Neural crest cell (in vitro differentiated cells): ENCODE data around the gene GSK3B. TPM values are rescaled to one million over a fixed set of nuclear protein-coding genes. Genes with fewer than 3 reads are reported as not detected.

Experiments
- DNase-seq: peaks from one replicate; pipeline ENCODE4 v3.0.0; 2021; ENCODE audit warnings: low read depth, mixed read lengths, low spot score
- H3K27ac Mint-ChIP-seq: one replicate; pipeline ENCODE4 v1.8.0; 2021; ENCODE audit warnings: mild to moderate bottlenecking, mixed read lengths; ENCODE audit not compliant: unreplicated experiment
- H3K27me3 Mint-ChIP-seq: 2 replicates; pipeline ENCODE4 v1.8.0; 2021; ENCODE audit warnings: low read depth, mild to moderate bottlenecking, mixed read lengths
- H3K36me3 Mint-ChIP-seq: 2 replicates; pipeline ENCODE4 v1.8.0; 2021; ENCODE audit warnings: low read depth, mild to moderate bottlenecking, mixed read lengths
- H3K4me1 Mint-ChIP-seq: 2 replicates; pipeline ENCODE4 v1.8.0; 2021; ENCODE audit warnings: mixed read lengths
- H3K4me3 Mint-ChIP-seq: one replicate; pipeline ENCODE4 v1.8.0; 2021; ENCODE audit warnings: mild to moderate bottlenecking, mixed read lengths
- H3K9me3 Mint-ChIP-seq: 2 replicates; pipeline ENCODE4 v1.8.0; 2021; ENCODE audit warnings: mixed read lengths
- total RNA-seq: library from RNA; stranded (reverse); gene quantifications from 2 replicates; pipeline ENCODE4 v1.2.1, GENCODE V29; 2021
- TF ChIP-seq, protein P1 (sequence below): fragments of 200-600 bp; sonication (generic); conservative IDR thresholded peaks from 2 replicates; pipeline ENCODE4 v1.5.0; 2021; ENCODE audit warnings: antibody characterized with exemption, mild to moderate bottlenecking

GSK3B gene
- total RNA-seq, 1 donor from 2014 or later, result 81.5 TPM

DNA sequence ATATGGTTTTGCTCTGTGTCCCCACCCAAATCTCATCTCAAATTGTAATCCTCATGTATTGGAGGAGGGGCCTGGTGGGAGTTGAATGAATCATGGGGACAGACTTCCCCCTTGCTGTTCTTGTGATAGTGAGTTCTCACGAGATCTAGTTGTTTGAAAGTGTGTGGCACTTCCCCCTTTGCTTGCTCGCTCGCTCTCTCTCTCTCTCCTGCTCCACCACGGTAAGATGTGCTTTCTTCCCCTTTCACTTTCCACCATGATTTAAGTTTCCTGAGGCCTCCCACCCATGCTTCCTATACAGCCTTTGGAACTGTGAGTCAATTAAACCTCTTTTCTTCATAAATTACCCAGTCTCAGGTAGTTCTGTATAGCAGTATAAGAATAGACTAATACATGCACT is 60.7 kb downstream of the GSK3B start:
- H3K9me3 Mint-ChIP-seq, result peaks cover 9% of the 10 kb centered on the region
- TF ChIP-seq, protein P1, sequence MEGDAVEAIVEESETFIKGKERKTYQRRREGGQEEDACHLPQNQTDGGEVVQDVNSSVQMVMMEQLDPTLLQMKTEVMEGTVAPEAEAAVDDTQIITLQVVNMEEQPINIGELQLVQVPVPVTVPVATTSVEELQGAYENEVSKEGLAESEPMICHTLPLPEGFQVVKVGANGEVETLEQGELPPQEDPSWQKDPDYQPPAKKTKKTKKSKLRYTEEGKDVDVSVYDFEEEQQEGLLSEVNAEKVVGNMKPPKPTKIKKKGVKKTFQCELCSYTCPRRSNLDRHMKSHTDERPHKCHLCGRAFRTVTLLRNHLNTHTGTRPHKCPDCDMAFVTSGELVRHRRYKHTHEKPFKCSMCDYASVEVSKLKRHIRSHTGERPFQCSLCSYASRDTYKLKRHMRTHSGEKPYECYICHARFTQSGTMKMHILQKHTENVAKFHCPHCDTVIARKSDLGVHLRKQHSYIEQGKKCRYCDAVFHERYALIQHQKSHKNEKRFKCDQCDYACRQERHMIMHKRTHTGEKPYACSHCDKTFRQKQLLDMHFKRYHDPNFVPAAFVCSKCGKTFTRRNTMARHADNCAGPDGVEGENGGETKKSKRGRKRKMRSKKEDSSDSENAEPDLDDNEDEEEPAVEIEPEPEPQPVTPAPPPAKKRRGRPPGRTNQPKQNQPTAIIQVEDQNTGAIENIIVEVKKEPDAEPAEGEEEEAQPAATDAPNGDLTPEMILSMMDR, result no peak
- H3K27me3 Mint-ChIP-seq, result no peaks in the 10 kb centered on the region
- H3K4me3 Mint-ChIP-seq, result no peak overlapping the region
- no peak overlapping the region for H3K27ac Mint-ChIP-seq
- DNase-seq, result no peak
- peaks cover 13% of the 10 kb centered on the region for H3K36me3 Mint-ChIP-seq
- H3K4me1 Mint-ChIP-seq, result peaks cover 13% of the 10 kb centered on the region

DNA sequence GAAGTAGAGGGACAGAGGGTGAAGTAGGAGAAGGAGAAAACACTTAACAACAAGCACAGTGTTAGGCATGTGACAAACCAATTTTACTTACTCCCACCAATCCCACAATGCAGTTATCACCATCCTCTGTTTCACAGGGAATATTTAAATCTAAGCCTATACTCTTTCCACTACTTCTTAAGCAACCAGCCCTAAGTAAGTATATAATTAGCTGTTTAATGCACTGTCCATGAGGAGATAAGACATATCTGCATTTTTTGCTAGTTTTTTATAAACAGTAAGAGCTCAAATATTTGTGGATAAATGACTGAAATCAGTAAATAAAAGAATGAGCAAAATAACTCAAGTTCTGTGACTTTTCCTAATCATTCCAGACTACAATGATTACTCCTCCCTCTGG is 62.7 kb downstream of the GSK3B start:
- Mint-ChIP-seq H3K9me3 (peaks cover 8% of the 10 kb centered on the region), H3K4me1 (peaks cover 17% of the 10 kb centered on the region), H3K36me3 (peaks cover 4% of the 10 kb centered on the region), H3K27ac (no peak overlapping the region), H3K4me3 (no peak overlapping the region), H3K27me3 (no peaks in the 10 kb centered on the region)
- DNase-seq, result no peak
- TF ChIP-seq, protein P1, result no peak

DNA sequence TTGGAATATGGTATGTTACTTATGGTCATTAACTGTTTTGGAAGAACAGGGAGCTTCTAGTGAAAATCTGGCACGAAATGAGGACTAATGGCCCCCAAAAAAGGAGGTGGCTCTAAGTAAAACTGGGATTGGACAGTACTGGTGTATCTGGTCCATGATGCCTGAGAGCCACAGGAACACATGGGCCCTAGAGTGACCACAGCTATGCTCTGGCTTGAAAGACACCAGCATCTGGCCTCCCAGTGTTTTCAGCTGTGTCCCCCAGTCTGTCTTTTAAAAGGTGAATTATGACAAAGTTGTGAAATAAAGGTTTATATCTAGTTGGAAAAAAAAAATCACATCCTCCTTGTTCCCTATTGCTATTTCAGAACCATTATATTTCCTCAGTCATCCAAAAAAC is 64.5 kb downstream of the GSK3B start:
- peaks cover 4% of the 10 kb centered on the region for H3K36me3 Mint-ChIP-seq

DNA sequence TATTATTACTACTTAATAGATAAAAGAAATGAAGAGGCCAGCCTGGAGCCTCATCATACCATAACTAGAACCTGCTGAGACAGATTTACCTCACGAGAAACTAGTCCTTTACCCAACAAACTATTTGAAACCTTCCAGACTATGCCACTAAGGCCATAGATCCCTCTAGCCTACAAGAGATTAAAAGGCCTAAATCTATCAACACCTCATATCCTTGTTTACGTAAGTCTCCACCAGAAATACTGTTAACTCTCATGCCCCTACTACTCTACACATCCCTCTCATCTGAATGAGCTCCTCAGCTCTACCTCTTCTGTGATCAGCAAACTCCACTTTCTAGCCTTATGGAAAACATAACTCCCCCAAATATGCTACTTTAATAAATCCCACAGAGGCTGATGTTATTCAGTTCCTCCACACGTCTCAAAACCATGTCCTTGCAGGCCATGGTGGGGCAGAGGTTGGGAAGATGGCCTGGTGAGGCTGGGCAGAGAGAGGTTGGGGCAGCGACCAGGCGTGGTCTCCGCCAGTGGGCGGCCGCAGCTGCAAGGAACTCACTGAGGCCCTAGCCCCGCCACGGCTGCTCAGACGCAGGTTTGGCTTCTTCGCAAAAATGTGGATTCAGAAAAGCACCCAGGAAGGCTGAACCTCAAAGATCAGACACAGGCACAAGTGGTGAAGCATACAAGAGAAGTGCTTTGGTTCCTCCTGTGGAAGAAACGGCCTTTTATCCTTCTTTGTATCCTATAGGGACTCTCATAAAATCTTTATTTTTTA is 65.8 kb downstream of the GSK3B start:
- Mint-ChIP-seq H3K27ac (no peak overlapping the region), H3K27me3 (no peaks in the 10 kb centered on the region), H3K36me3 (peaks cover under 1% of the 10 kb centered on the region), H3K4me3 (no peak overlapping the region), H3K9me3 (peaks cover under 1% of the 10 kb centered on the region), H3K4me1 (peaks cover 22% of the 10 kb centered on the region)
- TF ChIP-seq, protein P1, result no peak
- no peak for DNase-seq

More for the DNA sequence above, 64.5 kb downstream of the GSK3B start:
- peaks cover 20% of the 10 kb centered on the region for H3K4me1 Mint-ChIP-seq
- no peak overlapping the region for H3K4me3 Mint-ChIP-seq
- TF ChIP-seq, protein P1, result no peak
- H3K27me3 Mint-ChIP-seq, result no peaks in the 10 kb centered on the region
- no peak for DNase-seq
- peaks cover 4% of the 10 kb centered on the region for H3K9me3 Mint-ChIP-seq
- H3K27ac Mint-ChIP-seq, result no peak overlapping the region

DNA sequence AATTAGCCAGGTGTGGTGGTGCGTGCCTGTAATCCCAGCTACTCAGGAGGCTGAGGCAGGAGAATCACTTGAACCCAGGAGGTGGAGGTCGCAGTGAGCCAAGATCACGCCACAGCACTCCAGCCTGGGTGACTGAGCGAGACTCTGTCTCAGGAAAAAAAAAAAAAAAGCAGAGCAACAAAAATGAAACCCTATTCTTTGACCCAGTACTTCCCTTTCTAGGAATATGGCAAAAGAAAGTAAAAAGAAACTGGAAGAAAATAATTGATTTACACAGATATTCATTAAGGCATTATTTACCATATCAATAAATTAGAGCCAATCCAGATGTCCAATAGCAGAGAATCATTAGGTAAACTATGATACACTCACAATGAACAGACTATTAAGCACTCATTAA is 67.0 kb downstream of the GSK3B start:
- TF ChIP-seq, protein P1, result no peak
- no peak for DNase-seq
- Mint-ChIP-seq H3K27ac (no peak overlapping the region), H3K4me1 (peaks cover 28% of the 10 kb centered on the region), H3K9me3 (no peaks in the 10 kb centered on the region), H3K4me3 (no peak overlapping the region), H3K36me3 (no peaks in the 10 kb centered on the region), H3K27me3 (no peaks in the 10 kb centered on the region)
